Activated naive CD8-positive, alpha-beta T cell (primary cell): ENCODE results near the gene RCBTB2.

Experiments used
- H3K27ac Mint-ChIP-seq: one replicate; pipeline ENCODE4 v1.8.0; 2021; ENCODE audit warnings: mixed read lengths
- H3K27me3 Mint-ChIP-seq: one replicate; pipeline ENCODE4 v1.8.0; 2021; ENCODE audit warnings: mixed read lengths
- H3K36me3 Mint-ChIP-seq: one replicate; pipeline ENCODE4 v1.8.0; 2021; ENCODE audit warnings: mixed read lengths
- H3K4me1 Mint-ChIP-seq: one replicate; pipeline ENCODE4 v1.8.0; 2021; ENCODE audit warnings: low read depth, mixed read lengths
- H3K4me3 Mint-ChIP-seq: one replicate; pipeline ENCODE4 v1.8.0; 2021; ENCODE audit warnings: mild to moderate bottlenecking, mixed read lengths
- H3K9me3 Mint-ChIP-seq: one replicate; pipeline ENCODE4 v1.8.0; 2021; ENCODE audit warnings: low read depth, mixed read lengths

RCBTB2 gene

GRCh38 chr13:48443442-48444208, 89.3 kb downstream of the RCBTB2 start:
- peaks cover 9% of the 10 kb centered on the region for H3K36me3 Mint-ChIP-seq
- no peaks in the 10 kb centered on the region for H3K27me3 Mint-ChIP-seq
- H3K4me1 Mint-ChIP-seq = peaks cover 14% of the 10 kb centered on the region
- H3K9me3 Mint-ChIP-seq = no peaks in the 10 kb centered on the region
- no peak overlapping the region for H3K27ac Mint-ChIP-seq
- no peak overlapping the region for H3K4me3 Mint-ChIP-seq
